Esophagus (tissue), 2 donors: ENCODE results near the gene MORC1. TPM values are rescaled to one million over a fixed set of nuclear protein-coding genes. Genes with fewer than 3 reads are reported as not detected.

Experiments used
- H3K27ac ChIP-seq, 2 donors: one replicate each; pipeline ENCODE4 v1.5.1; 2013; ENCODE audit warnings: low read depth in 2 of 2, mild to moderate bottlenecking in 2 of 2, inconsistent platforms in 1 of 2, low read length in 1 of 2, moderate library complexity in 1 of 2
- H3K27me3 ChIP-seq, 2 donors: one replicate each; pipeline ENCODE4 v1.6.1; 2013; ENCODE audit warnings: low read length in 2 of 2, control low read depth in 1 of 2, mild to moderate bottlenecking in 1 of 2; ENCODE audit not compliant: insufficient read depth in 2 of 2, control insufficient read depth in 1 of 2
- H3K36me3 ChIP-seq, 2 donors: one replicate each; pipeline ENCODE4 v1.6.1; 2013; ENCODE audit warnings: low read length in 1 of 2; ENCODE audit not compliant: control insufficient read depth in 2 of 2, insufficient read depth in 2 of 2
- H3K4me1 ChIP-seq, 2 donors: one replicate each; pipeline ENCODE4 v1.6.1; 2013; ENCODE audit warnings: low read length in 1 of 2; ENCODE audit not compliant: control insufficient read depth in 2 of 2, insufficient read depth in 2 of 2
- H3K4me3 ChIP-seq, 2 donors: one replicate each; pipeline ENCODE4 v1.5.1; 2013; ENCODE audit warnings: low read length in 2 of 2, mild to moderate bottlenecking in 2 of 2, low read depth in 1 of 2, moderate library complexity in 1 of 2
- H3K9me3 ChIP-seq, 2 donors: one replicate each; pipeline ENCODE4 v1.6.1; 2013; ENCODE audit warnings: mild to moderate bottlenecking in 2 of 2, low read depth in 1 of 2, low read length in 1 of 2, moderate library complexity in 1 of 2; ENCODE audit not compliant: control insufficient read depth in 2 of 2, insufficient read depth in 1 of 2
- WGBS, 2 donors: extraction: QIAGEN DNeasy Blood & Tissue Kit; methylation state at CpG; one replicate each; pipeline ENCODE4 v1.1.7; 2013; 5-methylcytosine and 5-hydroxymethylcytosine counted together
- polyA plus RNA-seq, 2 donors: library from polyadenylated mRNA; stranded (reverse); fragments of 200-250 nt; gene quantifications; one replicate each; pipeline ENCODE4 v1.2.3, GENCODE V29; 2013
- donor health status: healthy with polysubstance abuse.
- donor health status: Bipolar disorder and iron deficiency.

MORC1 gene
- polyA plus RNA-seq, 2 donors: not detected

DNA sequence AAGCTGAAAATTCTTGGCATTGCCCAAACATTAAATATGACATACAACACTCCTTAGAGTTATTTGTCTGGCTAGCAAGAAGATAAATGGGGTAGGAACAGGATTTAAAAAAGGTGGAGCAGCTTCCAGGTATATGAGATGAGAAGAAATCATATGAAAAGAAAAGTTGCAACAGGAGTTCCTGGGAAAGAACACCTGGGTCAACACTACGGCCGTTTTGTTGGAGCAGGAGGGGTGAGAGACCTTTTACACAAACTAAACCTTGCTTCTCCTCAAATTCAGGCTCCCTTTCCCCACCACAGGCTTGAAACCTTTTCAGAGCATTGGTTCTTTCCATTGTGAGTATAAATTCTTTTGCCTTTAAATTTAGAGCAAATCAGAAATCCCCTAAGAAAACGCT is 145.5 kb downstream of the MORC1 start:
- H3K27ac ChIP-seq: no peak overlapping the region
- no peaks in the 10 kb centered on the region for H3K9me3 ChIP-seq
- WGBS, 2 donors: 53 to 57% methylated on average over 3 of the region's 3 CpGs

DNA sequence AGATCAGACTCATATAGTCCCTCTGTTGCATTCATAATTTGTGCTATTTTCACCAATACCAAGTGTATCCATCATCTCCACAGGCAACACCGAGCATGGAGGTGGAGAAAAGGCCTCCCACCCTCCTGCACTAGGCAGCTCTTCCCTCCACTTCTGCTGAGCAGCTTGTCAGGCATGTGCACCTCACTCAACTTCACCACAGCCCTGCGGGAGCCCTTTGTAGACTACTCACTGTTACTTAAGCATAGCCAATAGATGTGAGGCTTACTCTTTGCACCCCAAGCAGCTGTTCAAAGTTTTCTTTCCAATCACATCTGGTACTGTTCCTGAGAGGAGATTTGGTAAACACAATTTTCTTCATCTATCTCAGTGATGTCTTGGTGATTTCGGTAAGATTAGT is 147.4 kb downstream of the MORC1 start:
- H3K27ac ChIP-seq: no peak overlapping the region
- no peaks in the 10 kb centered on the region for H3K27me3 ChIP-seq
- WGBS, 2 donors: 53 to 57% methylated on average over 3 of the region's 3 CpGs
- no peaks in the 10 kb centered on the region for H3K4me1 ChIP-seq
- H3K36me3 ChIP-seq: no peaks in the 10 kb centered on the region
- H3K9me3 ChIP-seq: no peaks in the 10 kb centered on the region
- H3K4me3 ChIP-seq: no peak overlapping the region

More for the DNA sequence above, 145.5 kb downstream of the MORC1 start:
- H3K27me3 ChIP-seq: no peaks in the 10 kb centered on the region
- no peaks in the 10 kb centered on the region for H3K36me3 ChIP-seq
- no peak overlapping the region for H3K4me3 ChIP-seq
- H3K4me1 ChIP-seq: no peaks in the 10 kb centered on the region

DNA sequence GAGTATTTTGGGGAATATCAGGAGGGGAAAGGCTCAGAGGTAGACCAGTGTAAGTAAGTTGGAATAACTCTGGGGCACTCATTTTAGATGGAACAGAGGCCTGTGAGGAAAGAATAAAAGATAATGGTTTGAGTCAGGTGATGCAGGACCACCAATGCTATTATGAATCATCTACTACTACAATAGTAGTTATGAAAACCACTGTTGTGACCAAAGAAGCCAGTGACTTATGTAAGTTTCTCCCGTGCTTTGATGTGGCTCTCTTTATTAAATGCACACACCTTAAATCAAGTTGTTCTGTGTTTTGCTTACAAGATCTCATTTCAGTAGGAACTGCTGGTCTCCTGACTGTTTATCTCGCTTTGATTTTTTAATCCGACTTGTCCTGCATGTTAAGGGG is 151.2 kb downstream of the MORC1 start:
- no peaks in the 10 kb centered on the region for H3K4me1 ChIP-seq
- WGBS, 2 donors: 73 to 79% methylated on average over 3 of the region's 3 CpGs
- no peaks in the 10 kb centered on the region for H3K9me3 ChIP-seq
- H3K27me3 ChIP-seq: no peaks in the 10 kb centered on the region
- H3K36me3 ChIP-seq: no peaks in the 10 kb centered on the region
- no peak overlapping the region for H3K27ac ChIP-seq
- no peak overlapping the region for H3K4me3 ChIP-seq

DNA sequence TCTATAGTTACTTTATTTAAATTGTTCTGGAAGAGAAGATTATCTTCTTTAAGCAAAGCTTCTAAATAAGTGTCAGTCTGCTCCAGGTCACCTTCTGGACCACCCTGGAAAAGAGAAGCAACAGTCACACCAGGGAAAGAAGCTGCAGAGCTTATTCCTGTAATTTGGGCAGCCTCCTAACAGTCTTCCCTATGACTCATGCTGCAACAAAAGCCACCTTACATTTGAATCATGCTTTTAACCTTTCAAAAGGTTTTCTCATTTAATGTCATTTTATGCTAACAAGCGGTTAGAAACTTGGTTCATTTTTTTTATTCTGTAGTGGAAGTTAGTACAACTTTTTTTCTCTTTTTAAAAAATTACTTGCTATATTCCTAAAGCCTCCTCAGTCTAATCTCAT is 158.9 kb downstream of the MORC1 start:
- no peaks in the 10 kb centered on the region for H3K9me3 ChIP-seq
- 51 to 56% methylated on average over 1 of the region's 1 CpG for WGBS, 2 donors

DNA sequence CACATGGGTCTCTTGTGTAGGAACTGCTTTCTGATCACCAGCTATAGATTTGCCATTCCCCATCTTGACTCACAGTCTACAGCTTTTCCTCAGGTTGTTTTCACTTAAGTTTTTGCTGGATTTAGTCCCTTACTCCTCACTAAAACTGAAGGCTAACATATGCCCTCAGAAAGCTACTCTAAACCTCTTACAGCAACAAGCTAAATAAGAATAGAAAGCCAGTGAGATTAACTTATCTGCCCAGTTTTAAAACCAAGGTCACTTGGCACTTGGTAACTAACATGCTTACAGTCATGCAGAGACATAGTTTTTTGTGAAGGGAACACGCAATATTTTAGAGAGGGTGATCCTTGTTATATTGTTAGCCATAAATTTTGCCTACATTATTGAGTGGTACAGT is 164.2 kb downstream of the MORC1 start, which contains the start of gene GUCA1C:
GUCA1C (minus strand) TSS at position 180 of the 400 bp plus-strand sequence; CDS start at position 63, 117 bp downstream.
- Histone ChIP-seq H3K27ac (no peak within 1 kb of the TSS), H3K9me3 (no peaks in the 10 kb centered on the region), H3K36me3 (no peaks in the 10 kb centered on the region), H3K4me3 (no peak within 1 kb of the TSS), H3K27me3 (no peaks in the 10 kb centered on the region), H3K4me1 (no peaks in the 10 kb centered on the region)
- 74 to 82% methylated on average over 1 of the region's 1 CpG for WGBS, 2 donors

More for the DNA sequence above, 158.9 kb downstream of the MORC1 start:
- Histone ChIP-seq H3K4me1 (no peaks in the 10 kb centered on the region), H3K27ac (no peak overlapping the region), H3K4me3 (no peak overlapping the region), H3K27me3 (no peaks in the 10 kb centered on the region), H3K36me3 (no peaks in the 10 kb centered on the region)

DNA sequence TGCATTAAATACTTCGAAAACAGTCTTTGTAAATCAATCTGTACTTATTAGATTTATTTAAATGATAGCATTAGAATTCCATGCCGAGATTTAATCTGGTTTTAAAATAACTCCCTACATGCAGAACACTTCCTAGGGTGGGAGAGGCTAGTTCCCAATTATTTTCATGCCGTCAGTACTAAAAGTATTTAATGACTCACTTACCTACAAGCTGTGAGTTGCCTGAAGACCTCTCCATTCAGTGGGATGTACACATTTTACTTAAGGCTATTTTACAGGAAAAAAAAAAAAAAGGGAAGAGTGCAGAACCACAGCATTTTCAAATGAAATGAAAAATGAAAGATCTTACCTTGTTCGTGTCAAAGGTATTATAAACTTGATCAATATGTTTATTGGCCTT is 164.7 kb downstream of the MORC1 start:
- no peaks in the 10 kb centered on the region for H3K9me3 ChIP-seq
- H3K36me3 ChIP-seq: no peaks in the 10 kb centered on the region
- 44 to 52% methylated on average over 4 of the region's 4 CpGs for WGBS, 2 donors
- H3K4me1 ChIP-seq: no peaks in the 10 kb centered on the region
- no peak overlapping the region for H3K4me3 ChIP-seq
- H3K27me3 ChIP-seq: no peaks in the 10 kb centered on the region
- H3K27ac ChIP-seq: no peak overlapping the region

DNA sequence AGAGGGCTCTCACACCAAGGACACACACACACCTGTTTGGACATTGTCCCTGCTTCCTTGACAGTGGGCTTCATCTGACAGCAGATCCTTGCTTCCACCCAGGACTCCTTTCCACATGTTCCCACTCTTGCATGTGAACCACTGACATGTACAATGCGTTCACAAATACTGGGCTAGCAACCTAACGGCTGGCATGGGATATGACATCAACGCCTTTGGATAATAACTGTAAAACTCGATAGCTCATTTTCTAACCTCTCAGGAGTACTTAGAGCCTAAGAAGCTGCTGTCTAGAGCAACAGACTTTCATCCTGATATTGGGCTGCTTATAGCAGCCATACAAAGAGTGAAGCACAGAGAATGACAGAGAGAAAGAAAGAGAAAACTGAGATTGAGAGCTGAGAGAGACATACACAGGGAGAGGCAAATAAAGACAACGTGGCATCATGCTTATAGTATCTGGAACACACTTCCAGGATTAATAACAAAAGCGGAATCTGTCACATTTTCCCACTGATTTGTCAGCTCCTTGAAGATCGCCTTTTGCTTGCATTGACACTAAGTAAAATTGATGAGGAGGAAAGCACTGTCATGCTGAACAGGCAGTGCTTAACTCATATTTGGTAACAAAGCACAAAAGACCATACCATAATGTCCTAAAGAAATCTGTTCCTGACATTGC is 166.0 kb downstream of the MORC1 start:
- Histone ChIP-seq H3K36me3 (no peaks in the 10 kb centered on the region), H3K4me1 (no peaks in the 10 kb centered on the region), H3K4me3 (no peak overlapping the region), H3K27ac (no peak overlapping the region), H3K9me3 (no peaks in the 10 kb centered on the region), H3K27me3 (no peaks in the 10 kb centered on the region)
- WGBS, 2 donors: 69 to 71% methylated on average over 7 of the region's 7 CpGs

DNA sequence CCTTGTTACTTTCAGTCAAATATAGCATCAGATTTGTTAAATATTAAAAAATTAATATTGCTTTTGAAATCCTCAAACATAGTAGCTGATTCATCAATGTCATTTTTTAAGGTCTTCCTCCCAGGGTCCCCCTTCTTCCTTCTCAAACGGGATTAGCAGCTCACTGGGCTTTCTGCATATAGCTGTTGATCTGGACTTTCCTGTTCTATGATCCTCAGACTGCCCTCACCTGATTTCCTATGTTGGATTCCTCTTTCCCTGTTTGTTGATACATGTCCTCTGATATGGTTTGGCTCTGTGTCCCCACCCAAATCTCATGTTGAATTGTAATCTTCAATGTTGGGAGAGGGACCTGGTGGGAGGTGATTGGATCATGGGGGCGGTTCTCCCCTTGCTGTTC is 170.1 kb downstream of the MORC1 start:
- H3K27me3 ChIP-seq: no peaks in the 10 kb centered on the region
- 54% methylated on average over 2 of the region's 2 CpGs for WGBS, 2 donors
- H3K27ac ChIP-seq: no peak overlapping the region
- no peaks in the 10 kb centered on the region for H3K36me3 ChIP-seq
- H3K4me1 ChIP-seq: no peaks in the 10 kb centered on the region
- H3K9me3 ChIP-seq: peaks cover 0 to 2% of the 10 kb centered on the region in 2 donors
- no peak overlapping the region for H3K4me3 ChIP-seq

DNA sequence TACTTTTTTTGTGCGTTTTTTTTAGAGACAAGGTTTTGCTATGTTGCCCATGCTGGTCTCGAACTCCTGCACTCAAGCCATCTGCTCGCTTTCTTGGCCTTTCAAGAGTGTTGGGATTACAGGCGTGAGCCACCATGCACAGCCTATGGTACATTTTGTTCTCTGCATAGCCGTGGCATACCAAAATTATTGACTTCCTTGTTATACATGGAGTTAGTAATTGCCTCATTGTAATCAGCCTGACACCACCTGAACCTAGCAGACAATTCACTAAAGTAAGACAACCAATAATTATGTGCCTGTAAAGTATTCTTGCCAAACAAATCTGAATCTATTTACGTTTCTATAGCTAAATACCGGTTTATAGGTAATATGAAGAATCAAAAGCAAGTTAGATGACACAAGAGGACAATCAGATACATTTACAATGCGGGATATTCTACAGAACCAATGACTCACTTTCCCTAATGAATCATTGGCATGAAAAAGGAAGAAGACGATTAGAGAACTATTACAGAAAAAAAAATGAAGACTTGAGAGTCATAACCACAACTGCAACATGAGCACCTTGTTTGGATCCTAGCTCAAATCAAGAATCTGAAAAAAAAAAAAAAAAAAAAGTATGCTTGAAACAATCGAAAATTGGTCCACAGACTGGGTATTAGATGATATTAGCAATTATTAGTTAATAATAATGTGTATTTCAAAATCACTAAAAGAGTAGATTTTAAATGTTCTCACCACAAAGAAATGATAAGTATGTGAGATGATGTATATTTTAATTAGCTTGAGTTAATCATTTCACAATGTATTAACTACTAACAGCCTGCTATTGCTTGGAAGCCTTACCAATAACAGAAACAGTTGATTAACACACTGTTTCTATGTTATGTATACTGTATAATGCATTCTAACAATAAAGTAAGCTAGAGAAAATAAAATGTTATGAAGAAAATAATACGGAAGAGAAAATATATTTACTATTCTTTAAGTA is 171.3 kb downstream of the MORC1 start:
- WGBS, 2 donors: 75 to 78% methylated on average over 11 of the region's 11 CpGs

More for the DNA sequence above, 171.3 kb downstream of the MORC1 start:
- H3K27ac ChIP-seq: no peak overlapping the region
- no peak overlapping the region for H3K4me3 ChIP-seq
- peaks cover 0 to 2% of the 10 kb centered on the region in 2 donors for H3K9me3 ChIP-seq
- H3K4me1 ChIP-seq: no peaks in the 10 kb centered on the region
- H3K36me3 ChIP-seq: no peaks in the 10 kb centered on the region
- H3K27me3 ChIP-seq: no peaks in the 10 kb centered on the region
